Measurements from ENCODE around the gene CACNB2. TPM values are rescaled to one million over a fixed set of nuclear protein-coding genes. Genes with fewer than 3 reads are reported as not detected.

CACNB2 gene
- total RNA-seq, 1 donor from 2014 or later: not detected

GRCh38 chr10:18221882-18222281 is 81.7 kb downstream of the CACNB2 start:
- Mint-ChIP-seq H3K4me3 (no peak overlapping the region), H3K27ac (no peak overlapping the region), H3K9me3 (no peaks in the 10 kb centered on the region), H3K36me3 (ENCODE audit: low read depth) (no peaks in the 10 kb centered on the region), H3K4me1 (no peaks in the 10 kb centered on the region), H3K27me3 (peaks cover 3% of the 10 kb centered on the region)
- TF ChIP-seq CTCF (IDR thresholded peaks at IDR 0.05): no peak
- intact Hi-C loops (cut with micrococcal nuclease): no loop called here
- ATAC-seq (ENCODE audit: low read depth) (no peak), DNase-seq (no peak)
- CTCF ChIA-PET: no interaction called here
- POLR2A ChIA-PET: no interaction called here

DNA sequence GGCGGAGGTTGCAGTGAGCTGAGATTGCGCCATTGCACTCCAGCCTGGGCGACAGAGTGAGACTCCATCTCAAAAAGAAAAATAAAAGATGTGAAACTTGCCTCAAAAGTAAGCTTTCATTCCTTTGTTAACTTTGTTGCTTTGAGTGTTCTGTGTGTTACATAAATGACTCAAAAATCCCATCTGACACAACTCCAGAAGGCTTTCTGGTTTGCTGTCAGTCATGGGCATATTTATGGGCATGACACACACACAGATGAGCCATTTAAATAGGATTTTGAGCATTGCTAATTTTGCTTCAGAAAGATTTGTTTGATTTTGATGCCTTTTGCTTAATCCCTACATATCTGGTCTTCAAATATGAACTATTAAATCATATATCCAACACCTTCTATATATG is 82.6 kb downstream of the CACNB2 start:
- Mint-ChIP-seq H3K36me3 (ENCODE audit: low read depth) (no peaks in the 10 kb centered on the region), H3K27ac (no peak overlapping the region), H3K27me3 (peaks cover 3% of the 10 kb centered on the region), H3K9me3 (no peaks in the 10 kb centered on the region), H3K4me1 (no peaks in the 10 kb centered on the region), H3K4me3 (no peak overlapping the region)
- TF ChIP-seq CTCF (IDR thresholded peaks at IDR 0.05): no peak
- POLR2A ChIA-PET: no interaction called here
- CTCF ChIA-PET: no interaction called here
- ATAC-seq (ENCODE audit: low read depth): no peak
- intact Hi-C loops (cut with micrococcal nuclease): no loop called here
- DNase-seq: no peak

DNA sequence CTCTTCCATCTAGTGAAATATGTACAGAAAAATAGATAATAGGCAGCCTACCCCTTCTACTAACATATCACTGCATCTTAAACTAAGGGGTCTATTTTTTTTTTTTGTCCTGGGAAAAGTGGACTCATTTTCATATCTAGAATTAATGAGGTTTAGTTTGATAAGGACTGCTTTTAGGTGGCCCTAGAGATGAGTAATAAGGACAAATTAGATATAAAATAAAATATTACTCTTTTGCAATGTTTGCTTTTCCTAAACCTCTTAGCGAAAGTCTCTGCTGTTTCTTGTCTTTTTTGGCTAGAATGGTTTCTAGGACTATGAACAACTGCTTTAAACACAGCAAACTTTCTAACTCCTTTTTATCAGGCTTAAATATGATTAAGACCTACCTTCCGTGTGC is 83.7 kb downstream of the CACNB2 start:
- no peak overlapping the region for H3K27ac Mint-ChIP-seq
- H3K27me3 Mint-ChIP-seq: peaks cover 3% of the 10 kb centered on the region
- no peaks in the 10 kb centered on the region for H3K4me1 Mint-ChIP-seq
- ChIA-PET CTCF (no interaction called here), POLR2A (no interaction called here)
- DNase-seq: no peak
- no peaks in the 10 kb centered on the region for H3K36me3 Mint-ChIP-seq (ENCODE audit: low read depth)
- no peak overlapping the region for H3K4me3 Mint-ChIP-seq
- intact Hi-C loops (cut with micrococcal nuclease): no loop called here
- no peak for TF ChIP-seq CTCF (IDR thresholded peaks at IDR 0.05)
- ATAC-seq (ENCODE audit: low read depth): no peak
- no peaks in the 10 kb centered on the region for H3K9me3 Mint-ChIP-seq

GRCh38 chr10:18224626-18225445 is 84.6 kb downstream of the CACNB2 start:
- H3K27me3 Mint-ChIP-seq: peaks cover 3% of the 10 kb centered on the region
- no peak overlapping the region for H3K4me3 Mint-ChIP-seq
- POLR2A ChIA-PET: no interaction called here
- intact Hi-C loops (cut with micrococcal nuclease): no loop called here
- no peak for ATAC-seq (ENCODE audit: low read depth)
- no peak for DNase-seq
- no peak for TF ChIP-seq CTCF (IDR thresholded peaks at IDR 0.05)
- H3K27ac Mint-ChIP-seq: no peak overlapping the region
- H3K9me3 Mint-ChIP-seq: no peaks in the 10 kb centered on the region
- no peaks in the 10 kb centered on the region for H3K36me3 Mint-ChIP-seq (ENCODE audit: low read depth)
- CTCF ChIA-PET: no interaction called here
- H3K4me1 Mint-ChIP-seq: no peaks in the 10 kb centered on the region

DNA sequence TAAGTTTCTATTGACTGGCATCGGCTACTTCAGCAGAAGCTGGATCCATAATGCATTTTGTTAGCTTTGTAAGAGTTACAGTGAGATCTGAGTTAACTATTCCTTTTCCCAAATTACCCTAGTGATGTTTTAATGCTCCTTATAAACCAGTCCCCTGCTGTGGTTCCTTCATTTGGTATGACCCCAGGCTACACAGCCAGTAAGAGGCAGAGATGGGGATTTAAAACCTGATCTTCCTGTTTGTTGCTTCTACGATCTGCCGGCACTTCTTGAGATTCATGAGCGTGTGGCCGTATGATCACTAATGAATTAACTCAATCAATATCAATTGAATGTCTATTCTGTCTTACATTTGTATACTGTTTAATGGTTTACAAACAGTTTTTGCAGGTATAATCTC is 86.1 kb downstream of the CACNB2 start:
- CTCF ChIA-PET: no interaction called here
- Mint-ChIP-seq H3K4me1 (no peaks in the 10 kb centered on the region), H3K27me3 (peaks cover 3% of the 10 kb centered on the region), H3K9me3 (no peaks in the 10 kb centered on the region), H3K27ac (no peak overlapping the region), H3K4me3 (no peak overlapping the region), H3K36me3 (ENCODE audit: low read depth) (no peaks in the 10 kb centered on the region)
- ATAC-seq (ENCODE audit: low read depth) (no peak), DNase-seq (no peak)
- intact Hi-C loops (cut with micrococcal nuclease): no loop called here
- POLR2A ChIA-PET: no interaction called here
- no peak for TF ChIP-seq CTCF (IDR thresholded peaks at IDR 0.05)
